SU-DHL-6 (cell line): Measurements from ENCODE around the gene ANKRD63.

Experiments used
- EZH2phosphoT487 ChIP-seq: fragments of 200-600 bp; sonication (generic), shearing (Covaris generic); conservative IDR thresholded peaks from 2 replicates; pipeline ENCODE4 v1.6.1; 2018; ENCODE audit warnings: mild to moderate bottlenecking, antibody characterized with exemption, low read length, moderate library complexity, mixed read lengths
- TF ChIP-seq, protein P1 (sequence below): fragments of 200-600 bp; sonication (generic); IDR thresholded peaks from one replicate; pipeline ENCODE4 v1.5.1; 2017; ENCODE audit warnings: antibody characterized with exemption, mild to moderate bottlenecking, low read length, moderate library complexity; ENCODE audit not compliant: insufficient read depth, poor library complexity, severe bottlenecking

DNA sequence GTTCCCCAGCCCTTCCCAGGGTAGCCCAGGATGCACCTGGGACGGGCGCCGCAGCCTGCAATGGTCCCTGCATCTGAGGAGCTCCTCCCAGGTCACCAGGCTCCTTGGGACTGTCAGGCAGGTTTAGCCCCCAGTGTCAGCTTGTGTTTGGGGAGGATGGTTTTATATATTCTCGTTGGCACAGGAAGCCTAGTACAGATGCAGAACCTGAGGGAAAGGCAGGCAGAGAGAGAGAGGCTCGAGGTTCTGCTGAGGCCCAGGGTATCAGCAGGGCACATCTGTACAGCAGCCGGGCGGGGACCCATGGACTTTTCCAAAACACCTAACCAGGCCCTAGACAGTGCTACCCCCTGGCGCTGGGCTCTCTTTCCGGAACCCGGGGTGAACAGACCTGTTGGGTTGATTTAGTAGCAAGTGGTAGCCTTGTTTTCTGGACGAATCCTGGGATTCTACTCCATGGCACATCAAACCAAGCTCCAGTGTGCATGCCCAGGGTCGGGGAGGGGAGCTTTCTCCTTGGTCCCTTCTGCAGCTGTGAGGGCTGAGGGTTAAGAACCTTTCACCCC, 35.4 kb downstream of the ANKRD63 start:
- TF ChIP-seq, protein P1, sequence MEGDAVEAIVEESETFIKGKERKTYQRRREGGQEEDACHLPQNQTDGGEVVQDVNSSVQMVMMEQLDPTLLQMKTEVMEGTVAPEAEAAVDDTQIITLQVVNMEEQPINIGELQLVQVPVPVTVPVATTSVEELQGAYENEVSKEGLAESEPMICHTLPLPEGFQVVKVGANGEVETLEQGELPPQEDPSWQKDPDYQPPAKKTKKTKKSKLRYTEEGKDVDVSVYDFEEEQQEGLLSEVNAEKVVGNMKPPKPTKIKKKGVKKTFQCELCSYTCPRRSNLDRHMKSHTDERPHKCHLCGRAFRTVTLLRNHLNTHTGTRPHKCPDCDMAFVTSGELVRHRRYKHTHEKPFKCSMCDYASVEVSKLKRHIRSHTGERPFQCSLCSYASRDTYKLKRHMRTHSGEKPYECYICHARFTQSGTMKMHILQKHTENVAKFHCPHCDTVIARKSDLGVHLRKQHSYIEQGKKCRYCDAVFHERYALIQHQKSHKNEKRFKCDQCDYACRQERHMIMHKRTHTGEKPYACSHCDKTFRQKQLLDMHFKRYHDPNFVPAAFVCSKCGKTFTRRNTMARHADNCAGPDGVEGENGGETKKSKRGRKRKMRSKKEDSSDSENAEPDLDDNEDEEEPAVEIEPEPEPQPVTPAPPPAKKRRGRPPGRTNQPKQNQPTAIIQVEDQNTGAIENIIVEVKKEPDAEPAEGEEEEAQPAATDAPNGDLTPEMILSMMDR: no peak
- TF ChIP-seq EZH2phosphoT487: no peak
